GM23248 (cell line): Measurements from ENCODE around the gene PTPRH. TPM values are rescaled to one million over a fixed set of nuclear protein-coding genes. Genes with fewer than 3 reads are reported as not detected.
"Not testable (repeated sequence)": the region's sequence is repeated elsewhere in the genome, so short reads cannot be mapped to it uniquely, and the experiment has no call there.

Source experiments
- DNase-seq: peaks from one replicate; pipeline ENCODE4 v3.0.0-alpha.2; 2015
- H2AFZ ChIP-seq: fragments of 200-600 bp; sonication (generic); 2 replicates; pipeline ENCODE4 v1.6.1; 2016; ENCODE audit warnings: antibody characterized with exemption
- H3F3A ChIP-seq: fragments of 200-600 bp; sonication (generic); 2 replicates; pipeline ENCODE4 v1.6.1; 2016; ENCODE audit warnings: mild to moderate bottlenecking, antibody characterized with exemption, mixed run types; ENCODE audit not compliant: insufficient read depth
- H3K27ac ChIP-seq: fragments of 200-600 bp; sonication (generic); 2 replicates; pipeline ENCODE4 v1.5.1; 2016; ENCODE audit warnings: mild to moderate bottlenecking
- H3K27me3 ChIP-seq: fragments of 200-600 bp; sonication (generic); replicated peaks from 2 replicates; pipeline ENCODE4 v1.6.1; 2016; ENCODE audit warnings: mild to moderate bottlenecking; ENCODE audit not compliant: insufficient read depth
- H3K36me3 ChIP-seq: fragments of 200-600 bp; sonication (generic); 2 replicates; pipeline ENCODE4 v1.6.1; 2016; ENCODE audit warnings: low read depth, mild to moderate bottlenecking
- H3K4me1 ChIP-seq: fragments of 200-600 bp; sonication (generic); 2 replicates; pipeline ENCODE4 v1.6.1; 2016; ENCODE audit warnings: mild to moderate bottlenecking; ENCODE audit not compliant: insufficient read depth
- H3K4me2 ChIP-seq: fragments of 200-600 bp; sonication (generic); one replicate; pipeline ENCODE4 v1.6.1; 2016; ENCODE audit warnings: mild to moderate bottlenecking; ENCODE audit not compliant: unreplicated experiment
- H3K4me3 ChIP-seq: fragments of 200-600 bp; sonication (generic); 2 replicates; pipeline ENCODE4 v1.5.1; 2016; ENCODE audit warnings: mild to moderate bottlenecking
- H3K79me2 ChIP-seq: fragments of 200-600 bp; sonication (generic); 2 replicates; pipeline ENCODE4 v1.6.1; 2016; ENCODE audit warnings: mild to moderate bottlenecking; ENCODE audit not compliant: insufficient read depth
- H3K9ac ChIP-seq: fragments of 200-600 bp; sonication (generic); 2 replicates; pipeline ENCODE4 v1.6.1; 2016; ENCODE audit warnings: mild to moderate bottlenecking
- H3K9me2 ChIP-seq: fragments of 200-600 bp; sonication (generic); 2 replicates; pipeline ENCODE4 v1.6.1; 2016; ENCODE audit warnings: mixed run types, mild to moderate bottlenecking, moderate library complexity; ENCODE audit not compliant: insufficient read depth
- H3K9me3 ChIP-seq: fragments of 200-600 bp; sonication (generic); one replicate; pipeline ENCODE4 v1.6.1; 2017; ENCODE audit warnings: low read depth
- H4K20me1 ChIP-seq: fragments of 200-600 bp; sonication (generic); 2 replicates; pipeline ENCODE4 v1.6.0; 2016; ENCODE audit not compliant: insufficient read depth
- EZH2 ChIP-seq: fragments of 200-600 bp; sonication (generic); IDR thresholded peaks from 2 replicates; pipeline ENCODE4 v1.6.1; 2018; ENCODE audit warnings: antibody characterized with exemption, mild to moderate bottlenecking; ENCODE audit not compliant: insufficient read depth, poor library complexity, severe bottlenecking
- EZH2phosphoT487 ChIP-seq: fragments of 200-600 bp; sonication (generic); IDR thresholded peaks from 2 replicates; pipeline ENCODE4 v1.6.1; 2018; ENCODE audit warnings: antibody characterized with exemption, moderate library complexity, mild to moderate bottlenecking, low read depth; ENCODE audit not compliant: insufficient read depth
- WGBS, 2 experiments: methylation state at CpG; one replicate each; pipeline ENCODE4 v1.1.6; 2015 to 2017; ENCODE audit warnings: low lambda C conversion rate in 2 of 2, low coverage in 1 of 2; ENCODE audit errors: missing lambda C conversion rate in 2 of 2; 5-methylcytosine and 5-hydroxymethylcytosine counted together
- in situ Hi-C: fragments of 300-500 bp; cut with MboI; formaldehyde crosslinking; loops from 2 replicates; pipeline ENCODE4 v1.15.0; 2020
- polyA plus RNA-seq: library from polyadenylated mRNA; unstranded; fragments of >200 nt; fragmentation: Nextera tagmentation; extraction: Ambion mirVana; gene quantifications from 2 replicates; pipeline ENCODE4 v1.2.1, GENCODE V29; 2016
- total RNA-seq: library from RNA; depleted of rRNA; stranded (reverse); fragments of >200 nt; shearing (Covaris generic); gene quantifications from 2 replicates; pipeline ENCODE4 v1.2.3, GENCODE V29; 2014

Gene PTPRH
- total and polyA plus RNA-seq, 2 experiments from 2014 or later = 0.28 to 0.43 TPM

- Histone ChIP-seq H2AFZ (no peak overlapping the region), H3K9ac (no peak overlapping the region), H3K4me1 (peaks cover 8% of the 10 kb centered on the region), H3K4me2 (no peak overlapping the region), H3F3A (peaks cover 3% of the 10 kb centered on the region; the same call in 1 of the 2 replicates), H3K79me2 (no peaks in the 10 kb centered on the region), H3K9me3 (no peaks in the 10 kb centered on the region), H3K27ac (no peak overlapping the region), H4K20me1 (no peaks in the 10 kb centered on the region), H3K9me2 (no peaks in the 10 kb centered on the region), H3K4me3 (no peak overlapping the region), H3K36me3 (no peaks in the 10 kb centered on the region), H3K27me3 (peaks cover 27% of the 10 kb centered on the region)
- TF ChIP-seq EZH2phosphoT487 = no peak
- no peak for TF ChIP-seq EZH2
- WGBS, 2 experiments = 50 to 60% methylated on average over 4 of the region's 4 CpGs
- in situ Hi-C loops = no loop called here
- no peak for DNase-seq
Observed at GRCh38 chr19:55158423-55158822, 50.9 kb downstream of the PTPRH start.

GRCh38 chr19:55157064-55157908, 52.0 kb downstream of the PTPRH start, which contains the start of gene TNNI3:
Gene TNNI3 (minus strand): TSS chr19:55157732. CDS start chr19:55157589, 143 bp downstream.
- no peak for TF ChIP-seq EZH2
- no peak for TF ChIP-seq EZH2phosphoT487
- in situ Hi-C loops = no loop called here
- peaks cover 22% of the 10 kb centered on the region for H3K27me3 ChIP-seq
- H2AFZ ChIP-seq = no peak within 1 kb of the TSS
- H4K20me1 ChIP-seq = no peaks in the 10 kb centered on the region
- WGBS, 2 experiments = 30 to 39% methylated on average over 26 to 31 of the region's 39 CpGs
- H3K36me3 ChIP-seq = no peaks in the 10 kb centered on the region
- no peak within 1 kb of the TSS for H3K27ac ChIP-seq
- DNase-seq = no peak
- H3K9me3 ChIP-seq = no peaks in the 10 kb centered on the region
- H3K9me2 ChIP-seq = no peaks in the 10 kb centered on the region
- no peaks in the 10 kb centered on the region for H3K79me2 ChIP-seq
- no peak within 1 kb of the TSS for H3K4me2 ChIP-seq
- peaks cover 8% of the 10 kb centered on the region for H3K4me1 ChIP-seq
- H3F3A ChIP-seq = peaks cover 3% of the 10 kb centered on the region; the same call in 1 of the 2 replicates
- no peak within 1 kb of the TSS for H3K4me3 ChIP-seq
- no peak within 1 kb of the TSS for H3K9ac ChIP-seq

GRCh38 chr19:55156202-55157063, 52.9 kb downstream of the PTPRH start:
- H3F3A ChIP-seq = peaks cover 3% of the 10 kb centered on the region; the same call in 1 of the 2 replicates
- no peaks in the 10 kb centered on the region for H3K36me3 ChIP-seq
- H3K9me3 ChIP-seq = no peaks in the 10 kb centered on the region
- no peak overlapping the region for H3K4me3 ChIP-seq
- H2AFZ ChIP-seq = peak overlapping the region; percentile 41; the same call in 1 of the 2 replicates
- H4K20me1 ChIP-seq = no peaks in the 10 kb centered on the region
- WGBS, 2 experiments = 5% methylated on average over 35 to 52 of the region's 52 CpGs
- no peaks in the 10 kb centered on the region for H3K9me2 ChIP-seq
- H3K4me1 ChIP-seq = peaks cover 8% of the 10 kb centered on the region
- H3K4me2 ChIP-seq = no peak overlapping the region
- H3K27me3 ChIP-seq = peaks cover 14% of the 10 kb centered on the region; the same call in 1 of the 2 replicates
- H3K79me2 ChIP-seq = no peaks in the 10 kb centered on the region
- H3K27ac ChIP-seq = no peak overlapping the region
- in situ Hi-C loops = no loop called here
- TF ChIP-seq EZH2 (peak; percentile 39), EZH2phosphoT487 (no peak)
- no peak overlapping the region for H3K9ac ChIP-seq
- peak; percentile 54 for DNase-seq

GRCh38 chr19:55155784-55156183, 53.5 kb downstream of the PTPRH start:
- peak overlapping the region; percentile 41; the same call in 1 of the 2 replicates for H2AFZ ChIP-seq
- H3F3A ChIP-seq, H3K36me3 ChIP-seq, H3K9me3 ChIP-seq, H3K9me2 ChIP-seq, H3K4me3 ChIP-seq, H3K27ac ChIP-seq, DNase-seq, H3K4me1 ChIP-seq, in situ Hi-C loops, H3K79me2 ChIP-seq, H3K9ac ChIP-seq, H3K4me2 ChIP-seq, H4K20me1 ChIP-seq: not testable (repeated sequence)
- H3K27me3 ChIP-seq = peaks cover 12% of the 10 kb centered on the region; the same call in 1 of the 2 replicates
- WGBS, 2 experiments = 2 to 3% methylated on average over 5 of the region's 5 CpGs
